Pericardium fibroblast (primary cell): ENCODE data around the gene DIAPH1. TPM values are rescaled to one million over a fixed set of nuclear protein-coding genes. Genes with fewer than 3 reads are reported as not detected.

Experiments
- total RNA-seq: library from RNA; depleted of rRNA; stranded (reverse); fragments of >200 nt; gene quantifications from 2 replicates; pipeline ENCODE4 v1.2.3, GENCODE V29; 2015

DIAPH1 gene
- total RNA-seq, result 20.5 and 27.1 TPM in 2 replicates

GRCh38 chr5:141618804-141619554 lies at the start of gene DIAPH1:
Gene DIAPH1 (minus strand): TSS chr5:141619000. CDS start chr5:141618914, 86 bp downstream.

GRCh38 chr5:141650851-141651727 lies 32.3 kb upstream of the DIAPH1 start, which contains the start of gene FCHSD1:
Gene FCHSD1 (minus strand): TSS chr5:141651418. CDS start chr5:141651368, 50 bp downstream.

GRCh38 chr5:141636413-141637122 lies 17.8 kb upstream of the DIAPH1 start, which contains the start of the genes HDAC3 and RELL2:
Gene HDAC3 (minus strand): TSS chr5:141636849. CDS start chr5:141636790, 59 bp downstream.
Gene RELL2 (plus strand): TSS chr5:141636997. CDS start chr5:141638226, 1,229 bp downstream.

GRCh38 chr5:141488591-141489561 lies 129.9 kb downstream of the DIAPH1 start, which contains the start of gene PCDHGC5:
Gene PCDHGC5 (plus strand): TSS chr5:141489081. CDS start chr5:141489241, 160 bp downstream.

GRCh38 chr5:141484641-141485311 lies 134.0 kb downstream of the DIAPH1 start, which contains the start of gene PCDHGC4:
Gene PCDHGC4 (plus strand): TSS chr5:141485030. CDS start chr5:141485174, 144 bp downstream.

GRCh38 chr5:141475625-141476131 lies 143.1 kb downstream of the DIAPH1 start, which contains the start of gene PCDHGC3:
Gene PCDHGC3 (plus strand): TSS chr5:141475966. CDS start chr5:141476117, 151 bp downstream.

Other genes with a start within 250 kb of the DIAPH1 start
- 0.58 and 1.8 TPM in 2 replicates for gene PCDHGB3, start 248.8 kb downstream of the DIAPH1 start, total RNA-seq
- gene PCDHGA6, start 245.1 kb downstream of the DIAPH1 start, total RNA-seq, result 3.7 and 4.3 TPM in 2 replicates
- gene PCDHGA7, start 236.3 kb downstream of the DIAPH1 start, total RNA-seq, result 4.4 and 5.1 TPM in 2 replicates
- 11.6 and 12.8 TPM in 2 replicates for gene PCDHGB4, start 231.3 kb downstream of the DIAPH1 start, total RNA-seq
- 0.70 and 1.4 TPM in 2 replicates for gene PCDHGA8, start 226.4 kb downstream of the DIAPH1 start, total RNA-seq
- 19.2 and 23.3 TPM in 2 replicates for gene PCDHGB5, start 221.1 kb downstream of the DIAPH1 start, total RNA-seq
- 1.4 and 2.5 TPM in 2 replicates for gene PCDHGA9, start 216.2 kb downstream of the DIAPH1 start, total RNA-seq
- 0.93 and 1.4 TPM in 2 replicates for gene PCDHGB6, start 211.0 kb downstream of the DIAPH1 start, total RNA-seq
- gene PCDHGA10, start 206.0 kb downstream of the DIAPH1 start, total RNA-seq, result 6.9 and 8.6 TPM in 2 replicates
- 8.3 and 12.5 TPM in 2 replicates for gene PCDHGB7, start 201.3 kb downstream of the DIAPH1 start, total RNA-seq
- 11.7 and 12.9 TPM in 2 replicates for gene PCDHGA11, start 197.9 kb downstream of the DIAPH1 start, total RNA-seq
- gene PCDHGA12, start 188.5 kb downstream of the DIAPH1 start, total RNA-seq, result 18.8 and 27.2 TPM in 2 replicates
- 55.5 and 77.5 TPM in 2 replicates for gene PCDHGC3, start 143.0 kb downstream of the DIAPH1 start, total RNA-seq
- 0.23 and 0.26 TPM in 2 replicates for gene PCDHGC4, start 134.0 kb downstream of the DIAPH1 start, total RNA-seq
- gene PCDHGC5, start 129.9 kb downstream of the DIAPH1 start, total RNA-seq, result 0.43 and 0.58 TPM in 2 replicates
- 39.7 and 53.9 TPM in 2 replicates for gene HDAC3, start 17.8 kb upstream of the DIAPH1 start, total RNA-seq
- gene RELL2, start 18.0 kb upstream of the DIAPH1 start, total RNA-seq, result 3.5 and 4.4 TPM in 2 replicates
- gene FCHSD1, start 32.4 kb upstream of the DIAPH1 start, total RNA-seq, result 19.7 and 23.1 TPM in 2 replicates
- gene ARAP3, start 63.2 kb upstream of the DIAPH1 start, total RNA-seq, result 8.3 and 9.5 TPM in 2 replicates